Lower lobe of right lung (tissue), 2 donors: ENCODE measurements around the gene LGR6. TPM values are rescaled to one million over a fixed set of nuclear protein-coding genes. Genes with fewer than 3 reads are reported as not detected.

ENCODE experiments used
- ATAC-seq, 2 donors: fragments of 200-7000 bp; cut with Tn5 transposase; one replicate each; pipeline ENCODE4 v1.9.1; 2020 to 2022; ENCODE audit warnings: mild to moderate bottlenecking in 2 of 2, moderate library complexity in 2 of 2
- DNase-seq: peaks from one replicate; pipeline ENCODE4 v3.0.0-alpha.2; 2020
- H3K27ac ChIP-seq: fragments of 200-600 bp; one replicate; pipeline ENCODE4 v1.8.0; 2022
- H3K27me3 ChIP-seq: fragments of 200-600 bp; one replicate; pipeline ENCODE4 v1.8.0; 2022; ENCODE audit warnings: low read depth
- H3K36me3 ChIP-seq: fragments of 200-600 bp; one replicate; pipeline ENCODE4 v1.8.0; 2022; ENCODE audit warnings: mild to moderate bottlenecking
- H3K4me1 ChIP-seq: fragments of 200-600 bp; one replicate; pipeline ENCODE4 v1.8.0; 2022
- H3K4me3 ChIP-seq: fragments of 200-600 bp; one replicate; pipeline ENCODE4 v1.8.0; 2022; ENCODE audit warnings: mild to moderate bottlenecking
- H3K9me3 ChIP-seq: fragments of 200-600 bp; one replicate; pipeline ENCODE4 v1.8.0; 2022
- intact Hi-C: fragments of 100-400 bp; cut with DNase I; formaldehyde crosslinking; loops from one replicate; pipeline ENCODE4 v1.11.0; 2022
- total RNA-seq: library from RNA; stranded (reverse); fragmentation: NEBNext Ultra II Directional; extraction: Animal tissue kit (Norgen Biotek cat#: 25700); gene quantifications from one replicate; pipeline ENCODE4 v1.2.1, GENCODE V29; 2021
- TF ChIP-seq, protein P1 (sequence below): fragments of 200-600 bp; IDR thresholded peaks from one replicate; pipeline ENCODE4 v1.8.0; 2022; ENCODE audit warnings: antibody characterized with exemption, mild to moderate bottlenecking
- donor health status: DM: no; HTN: yes; CAD: no; lungs with severe emphysema.

LGR6 gene
- total RNA-seq, 1 donor from 2014 or later, result 1.7 TPM

DNA sequence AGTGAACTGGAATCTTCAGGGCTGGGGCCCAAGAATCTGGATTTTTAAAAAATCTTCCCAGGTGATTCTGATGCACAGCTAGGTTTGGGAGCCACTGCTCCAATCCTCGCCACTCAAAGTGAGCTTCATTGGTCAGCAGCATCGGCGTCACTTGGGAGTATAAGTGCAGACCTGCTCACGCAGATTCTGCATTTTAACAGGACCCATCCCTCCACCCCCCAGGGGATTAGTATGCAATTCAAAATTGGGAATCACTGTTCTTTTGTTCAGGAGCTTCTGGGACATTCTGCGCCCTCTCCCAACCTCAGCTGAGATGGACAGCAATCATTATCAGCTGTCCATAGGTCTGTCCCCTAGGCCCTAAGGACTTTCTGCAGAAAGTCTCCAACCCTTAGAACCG lies 53.5 kb downstream of the LGR6 start:
- Histone ChIP-seq H3K27me3 (no peaks in the 10 kb centered on the region), H3K36me3 (no peaks in the 10 kb centered on the region), H3K9me3 (no peaks in the 10 kb centered on the region), H3K4me3 (no peak overlapping the region), H3K27ac (no peak overlapping the region), H3K4me1 (no peaks in the 10 kb centered on the region)
- TF ChIP-seq, protein P1, sequence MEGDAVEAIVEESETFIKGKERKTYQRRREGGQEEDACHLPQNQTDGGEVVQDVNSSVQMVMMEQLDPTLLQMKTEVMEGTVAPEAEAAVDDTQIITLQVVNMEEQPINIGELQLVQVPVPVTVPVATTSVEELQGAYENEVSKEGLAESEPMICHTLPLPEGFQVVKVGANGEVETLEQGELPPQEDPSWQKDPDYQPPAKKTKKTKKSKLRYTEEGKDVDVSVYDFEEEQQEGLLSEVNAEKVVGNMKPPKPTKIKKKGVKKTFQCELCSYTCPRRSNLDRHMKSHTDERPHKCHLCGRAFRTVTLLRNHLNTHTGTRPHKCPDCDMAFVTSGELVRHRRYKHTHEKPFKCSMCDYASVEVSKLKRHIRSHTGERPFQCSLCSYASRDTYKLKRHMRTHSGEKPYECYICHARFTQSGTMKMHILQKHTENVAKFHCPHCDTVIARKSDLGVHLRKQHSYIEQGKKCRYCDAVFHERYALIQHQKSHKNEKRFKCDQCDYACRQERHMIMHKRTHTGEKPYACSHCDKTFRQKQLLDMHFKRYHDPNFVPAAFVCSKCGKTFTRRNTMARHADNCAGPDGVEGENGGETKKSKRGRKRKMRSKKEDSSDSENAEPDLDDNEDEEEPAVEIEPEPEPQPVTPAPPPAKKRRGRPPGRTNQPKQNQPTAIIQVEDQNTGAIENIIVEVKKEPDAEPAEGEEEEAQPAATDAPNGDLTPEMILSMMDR, result no peak
- intact Hi-C loops, result no loop called here
- DNase-seq (no peak), ATAC-seq (no peak)

- ATAC-seq (no peak), DNase-seq (peak; percentile 15)
- TF ChIP-seq, protein P1, result no peak
- H3K27ac ChIP-seq, result no peak overlapping the region
- no peaks in the 10 kb centered on the region for H3K9me3 ChIP-seq
- intact Hi-C loops, result no loop called here
- H3K27me3 ChIP-seq, result no peaks in the 10 kb centered on the region
- H3K4me3 ChIP-seq, result no peak overlapping the region
- H3K4me1 ChIP-seq, result no peaks in the 10 kb centered on the region
- H3K36me3 ChIP-seq, result no peaks in the 10 kb centered on the region
Measured at GRCh38 chr1:202247837-202248795, 54.5 kb downstream of the LGR6 start.

DNA sequence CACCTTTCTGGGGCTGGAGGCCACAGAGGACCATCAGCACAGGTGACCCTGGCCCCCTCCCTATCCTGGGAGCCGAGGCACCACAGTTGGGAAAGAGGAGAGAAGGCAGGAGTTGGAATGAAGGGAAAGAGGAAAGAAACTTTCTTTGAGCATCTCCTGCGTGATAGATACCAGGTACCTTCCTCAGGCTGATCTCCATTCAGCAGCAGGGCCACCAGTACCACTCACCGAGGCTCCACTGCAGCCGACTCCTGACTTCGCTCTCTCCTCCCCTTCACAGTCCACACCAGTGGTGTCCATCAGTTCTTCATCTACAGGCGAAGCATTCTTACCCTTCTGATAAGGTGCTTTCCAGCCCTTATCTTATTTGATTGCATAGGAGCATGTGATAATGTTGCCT lies 55.3 kb downstream of the LGR6 start:
- no peaks in the 10 kb centered on the region for H3K27me3 ChIP-seq
- intact Hi-C loops, result no loop called here
- H3K27ac ChIP-seq, result no peak overlapping the region
- DNase-seq (peak; percentile 10), ATAC-seq (no peak)
- TF ChIP-seq, protein P1, result no peak
- H3K9me3 ChIP-seq, result no peaks in the 10 kb centered on the region
- no peaks in the 10 kb centered on the region for H3K4me1 ChIP-seq
- H3K4me3 ChIP-seq, result no peak overlapping the region
- no peaks in the 10 kb centered on the region for H3K36me3 ChIP-seq

DNA sequence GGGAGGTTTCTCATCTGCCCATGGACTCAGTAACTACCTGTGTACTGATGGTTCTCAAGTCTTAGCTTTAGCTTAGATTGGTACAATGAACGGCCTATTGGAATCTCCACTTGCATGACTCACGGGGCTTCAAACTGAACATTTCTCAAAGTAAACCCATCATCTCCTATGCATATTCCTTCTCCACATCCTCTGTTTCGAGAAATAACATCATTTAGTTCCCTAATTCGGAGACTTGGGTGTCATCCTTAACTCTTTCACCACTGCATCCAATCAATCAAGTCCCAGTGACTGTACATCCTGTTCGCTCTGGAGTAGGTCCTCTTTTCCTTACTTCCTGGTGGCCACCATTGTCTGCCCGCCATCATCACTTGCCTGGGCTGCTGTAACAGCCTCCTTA lies 55.8 kb downstream of the LGR6 start:
- Histone ChIP-seq H3K9me3 (no peaks in the 10 kb centered on the region), H3K27me3 (no peaks in the 10 kb centered on the region), H3K27ac (no peak overlapping the region), H3K36me3 (no peaks in the 10 kb centered on the region), H3K4me3 (no peak overlapping the region), H3K4me1 (no peaks in the 10 kb centered on the region)
- TF ChIP-seq, protein P1, result no peak
- intact Hi-C loops, result no loop called here
- ATAC-seq, result no peak
- DNase-seq, result no peak

- no peaks in the 10 kb centered on the region for H3K9me3 ChIP-seq
- H3K27me3 ChIP-seq, result no peaks in the 10 kb centered on the region
- H3K4me1 ChIP-seq, result no peaks in the 10 kb centered on the region
- TF ChIP-seq, protein P1, result no peak
- no peaks in the 10 kb centered on the region for H3K36me3 ChIP-seq
- ATAC-seq (no peak), DNase-seq (no peak)
- intact Hi-C loops, result no loop called here
- H3K4me3 ChIP-seq, result no peak overlapping the region
- no peak overlapping the region for H3K27ac ChIP-seq
Measured at GRCh38 chr1:202249846-202250245, 56.2 kb downstream of the LGR6 start.
